HG02642 (cell line): ENCODE measurements around the gene RGS10.
"Not testable (repeated sequence)": the region's sequence is repeated elsewhere in the genome, so short reads cannot be mapped to it uniquely, and the experiment has no call there.

ENCODE experiments used
- ATAC-seq: cut with Tn5 transposase; IDR thresholded peaks from one replicate; pipeline ENCODE4 v1.9.1; 2021; ENCODE audit warnings: mild to moderate bottlenecking; ENCODE audit not compliant: unreplicated experiment, poor library complexity

The RGS10 gene

DNA sequence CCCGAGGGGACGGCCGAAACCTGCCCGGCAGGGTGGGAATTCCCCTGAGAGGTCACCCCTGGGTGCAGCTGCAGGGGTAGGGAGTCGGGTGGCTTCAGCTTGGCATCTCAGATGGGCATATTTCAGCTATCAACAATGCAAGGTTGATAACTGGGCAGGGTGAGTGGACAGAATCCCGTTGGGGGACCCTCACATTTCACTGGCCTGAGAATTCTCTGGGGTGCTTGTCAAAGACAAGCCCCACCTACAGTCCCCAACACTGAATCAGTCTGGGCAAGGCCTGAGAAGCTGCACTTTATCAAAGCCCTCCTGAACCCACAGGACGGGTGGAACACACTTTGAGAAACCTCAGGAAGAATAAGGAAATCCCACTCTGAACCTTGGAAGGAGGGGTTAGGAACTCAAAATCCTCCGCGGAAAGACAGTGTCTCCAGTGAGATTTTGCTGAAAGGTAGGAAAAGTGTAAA lies 3.1 kb downstream of the RGS10 start:
- no peak for ATAC-seq

DNA sequence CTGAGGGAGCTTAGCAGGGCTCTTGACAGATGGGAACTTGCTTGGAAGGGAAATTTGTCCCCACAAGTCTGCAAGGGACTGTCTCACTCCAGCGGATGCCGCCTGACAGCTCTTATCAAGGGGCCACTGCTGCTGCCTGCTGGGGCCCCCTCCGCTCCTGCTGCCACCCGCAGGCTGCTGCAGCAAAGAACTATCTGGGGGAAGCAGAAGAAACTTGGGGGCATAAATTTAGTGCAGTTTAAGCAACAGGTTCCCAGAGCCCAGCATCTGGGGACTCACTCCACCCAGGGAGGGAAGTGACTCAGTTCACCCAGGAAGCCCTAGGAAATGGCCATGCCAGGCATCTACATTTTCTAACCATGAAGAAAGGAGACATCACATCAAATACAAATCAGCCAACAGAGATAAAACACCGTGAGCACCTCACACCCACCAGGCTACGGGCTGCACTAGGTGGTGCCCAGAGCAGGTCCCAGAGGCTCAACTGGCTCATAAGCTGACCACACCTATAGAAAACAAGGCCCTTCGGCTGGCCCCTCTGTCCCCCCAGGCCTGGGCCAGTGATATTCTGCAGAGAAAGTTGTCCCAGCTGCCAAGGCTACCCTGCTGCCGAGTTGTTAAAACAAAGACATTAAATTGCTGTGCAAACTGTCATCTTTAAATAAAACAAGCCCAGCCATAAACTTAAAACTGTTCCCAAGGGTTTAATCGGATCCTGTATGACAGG lies 3.7 kb downstream of the RGS10 start:
- no peak for ATAC-seq

DNA sequence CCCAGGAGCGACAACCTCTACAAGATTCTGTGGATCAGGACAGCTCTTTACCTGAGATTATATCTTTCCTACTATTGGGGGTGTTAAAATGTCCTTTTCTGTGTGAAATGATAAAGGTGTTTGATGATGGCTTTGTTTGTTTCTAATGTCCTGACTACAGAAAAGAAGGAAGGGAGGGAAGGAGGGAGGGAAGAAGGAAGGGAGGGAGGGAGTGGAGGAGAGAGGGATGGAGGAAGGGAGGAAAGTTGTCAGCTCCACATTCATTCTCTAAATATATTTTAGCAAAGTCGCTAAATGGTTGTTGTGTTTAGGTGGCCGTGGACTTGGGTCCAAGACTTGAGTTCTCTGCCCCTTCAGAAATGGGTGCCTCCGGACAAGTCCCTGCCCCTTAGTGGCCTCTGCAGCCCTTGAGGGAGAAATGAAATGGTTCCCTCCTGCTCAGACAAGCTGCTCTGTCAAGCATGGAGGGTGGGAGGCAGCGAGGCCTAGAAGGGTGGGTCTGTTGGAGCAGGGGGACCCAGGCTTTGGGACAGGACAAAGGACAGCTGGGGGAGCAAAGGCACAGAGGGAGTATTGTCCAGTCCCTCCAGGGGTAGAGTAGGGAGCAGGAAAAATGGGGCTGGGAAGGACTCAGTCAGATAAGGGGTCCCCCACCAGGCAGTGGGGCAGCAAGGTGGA lies 4.4 kb downstream of the RGS10 start:
- ATAC-seq = no peak

GRCh38 chr10:119536508-119537025 lies 6.0 kb downstream of the RGS10 start:
- no peak for ATAC-seq

- ATAC-seq = no peak
These were observed 6.5 kb downstream of the RGS10 start for GRCh38 chr10:119535837-119536507.

- no peak for ATAC-seq
These were observed 7.2 kb downstream of the RGS10 start for GRCh38 chr10:119535305-119535704.

DNA sequence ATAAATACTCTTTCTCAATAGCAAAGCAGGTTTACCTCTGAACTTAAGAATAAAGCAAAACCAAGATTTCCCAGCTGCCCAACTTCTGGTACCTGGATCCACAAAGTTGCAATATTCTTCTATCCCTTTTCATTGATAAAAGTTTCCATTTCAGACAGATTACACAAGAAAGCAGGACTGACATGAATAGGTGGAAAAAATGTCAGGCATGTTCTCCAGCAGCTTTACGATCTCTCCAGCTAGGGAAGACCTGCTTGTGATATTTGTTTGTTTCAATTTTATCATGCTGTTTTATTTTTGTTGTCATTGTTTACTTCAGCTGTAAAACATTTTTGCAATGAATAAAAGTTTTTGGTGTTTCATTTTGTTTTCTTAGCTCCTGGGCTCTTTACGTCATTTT lies 9.0 kb downstream of the RGS10 start:
- ATAC-seq = no peak

- ATAC-seq = not testable (repeated sequence)
These were observed 9.7 kb downstream of the RGS10 start for GRCh38 chr10:119532791-119533190.

DNA sequence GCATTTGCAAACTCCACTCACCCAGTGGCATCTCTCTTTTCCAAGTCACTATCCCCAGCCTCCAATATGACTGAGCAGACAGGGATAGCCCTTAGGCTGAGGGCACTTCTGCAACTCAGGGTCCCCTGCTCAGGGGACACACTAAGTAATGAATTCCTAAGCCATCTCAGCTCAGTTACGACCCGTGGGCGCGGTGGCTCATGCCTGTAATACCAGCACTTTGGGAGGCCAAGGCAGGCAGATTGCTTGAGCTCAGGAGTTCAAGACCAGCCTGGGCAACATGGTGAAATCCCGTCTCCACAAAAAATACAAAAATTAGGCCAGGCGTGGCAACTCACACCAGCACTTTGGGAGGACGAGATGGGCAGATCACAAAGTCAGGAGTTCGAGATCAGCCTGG lies 10.3 kb downstream of the RGS10 start:
- ATAC-seq = not testable (repeated sequence)

DNA sequence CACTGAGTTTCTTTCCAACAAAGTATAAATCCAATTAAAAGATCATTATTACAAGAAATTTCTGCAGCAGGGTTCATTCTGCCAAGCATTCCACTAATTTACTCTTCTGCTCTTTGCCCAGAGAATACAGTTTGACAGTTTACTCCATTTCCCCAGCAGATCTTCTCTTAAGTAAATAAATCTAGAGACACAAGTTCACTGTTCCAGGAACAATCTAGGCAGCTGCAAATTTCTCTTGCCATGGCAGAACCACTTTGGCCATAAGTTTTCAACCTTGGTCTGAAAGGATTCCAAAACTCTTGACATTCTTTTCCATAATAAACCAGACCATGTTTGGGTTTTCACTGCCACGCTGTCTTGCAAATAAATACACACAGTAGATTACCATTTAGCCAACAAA lies 11.5 kb downstream of the RGS10 start:
- no peak for ATAC-seq

GRCh38 chr10:119528663-119529237 lies 13.8 kb downstream of the RGS10 start:
- ATAC-seq = not testable (repeated sequence)

GRCh38 chr10:119526621-119527592 lies 15.6 kb downstream of the RGS10 start:
- no peak for ATAC-seq

GRCh38 chr10:119526149-119526548 lies 16.4 kb downstream of the RGS10 start:
- ATAC-seq = no peak

GRCh38 chr10:119525116-119525515 lies 17.4 kb downstream of the RGS10 start:
- no peak for ATAC-seq

- no peak for ATAC-seq
These were observed 17.8 kb downstream of the RGS10 start for GRCh38 chr10:119524720-119525070.

GRCh38 chr10:119523895-119524719 lies 18.4 kb downstream of the RGS10 start:
- no peak for ATAC-seq

GRCh38 chr10:119522747-119523426 lies 19.6 kb downstream of the RGS10 start:
- no peak for ATAC-seq

DNA sequence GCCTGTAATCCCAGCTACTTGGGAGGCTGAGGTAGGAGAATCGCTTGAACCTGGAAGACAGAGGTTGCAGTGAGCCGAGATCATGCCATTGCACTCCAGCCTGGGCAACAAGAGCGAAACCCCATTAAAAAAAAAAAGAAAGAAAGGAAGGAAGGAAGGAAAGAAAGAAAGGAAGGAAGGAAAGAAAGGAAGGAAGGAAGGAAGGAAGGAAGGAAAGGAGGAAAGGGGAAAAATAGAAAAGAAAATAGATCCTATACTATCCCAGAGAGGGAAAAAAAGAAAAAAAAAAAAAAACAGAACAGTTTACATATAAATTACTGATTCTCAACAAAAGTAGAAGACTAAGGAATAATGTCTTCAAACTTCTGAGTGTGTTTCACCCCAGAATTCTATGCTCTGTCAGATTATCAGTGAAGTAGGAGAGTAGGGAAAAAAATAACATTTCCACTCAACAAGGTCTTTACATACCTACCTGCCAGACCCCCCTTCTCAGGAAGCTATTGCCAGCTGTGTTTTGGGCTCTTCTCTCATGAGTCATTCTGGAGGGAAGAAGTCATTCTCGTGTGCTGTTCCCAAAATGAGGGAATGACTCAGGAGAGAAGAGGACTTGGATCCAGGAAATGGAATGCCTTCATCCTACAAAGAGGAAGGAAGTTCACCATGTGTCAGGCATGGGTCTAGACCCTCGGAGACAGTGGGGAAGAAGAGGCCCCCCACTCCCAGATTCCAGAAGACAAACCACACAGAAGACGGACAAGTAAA lies 20.9 kb downstream of the RGS10 start:
- ATAC-seq = no peak
